SK-N-SH treated with all-trans-retinoic acid at 6 μM for 48 hours (cell line): Measurements from ENCODE around the gene ACTL8.

Experiments
- ARNTL ChIP-seq: fragments of 450-650 bp; formaldehyde crosslinking; IDR thresholded peaks from 2 replicates; pipeline ENCODE4 v1.5.0; 2020; ENCODE audit warnings: low read depth, mild to moderate bottlenecking, moderate library complexity, borderline replicate concordance
- CSDC2 ChIP-seq: fragments of 250-450 bp; sonication (Bioruptor Pico); IDR thresholded peaks from 2 replicates; pipeline ENCODE4 v1.5.0; 2020; ENCODE audit warnings: mild to moderate bottlenecking, moderate library complexity
- ISL1 ChIP-seq: fragments of 250-450 bp; sonication (Bioruptor Pico); IDR thresholded peaks from 2 replicates; pipeline ENCODE4 v2.1.2; 2022; ENCODE audit warnings: mild to moderate bottlenecking, moderate library complexity
- ZFP3 ChIP-seq: fragments of 250-450 bp; sonication (Bioruptor Pico); IDR thresholded peaks from 2 replicates; pipeline ENCODE4 v1.5.0; 2020; ENCODE audit warnings: mild to moderate bottlenecking, moderate library complexity
- TF ChIP-seq, protein P1 (sequence below): fragments of 250-450 bp; sonication (Bioruptor Pico); IDR thresholded peaks from 2 replicates; pipeline ENCODE4 v1.8.0; 2020; ENCODE audit warnings: mild to moderate bottlenecking, moderate library complexity, borderline replicate concordance

DNA sequence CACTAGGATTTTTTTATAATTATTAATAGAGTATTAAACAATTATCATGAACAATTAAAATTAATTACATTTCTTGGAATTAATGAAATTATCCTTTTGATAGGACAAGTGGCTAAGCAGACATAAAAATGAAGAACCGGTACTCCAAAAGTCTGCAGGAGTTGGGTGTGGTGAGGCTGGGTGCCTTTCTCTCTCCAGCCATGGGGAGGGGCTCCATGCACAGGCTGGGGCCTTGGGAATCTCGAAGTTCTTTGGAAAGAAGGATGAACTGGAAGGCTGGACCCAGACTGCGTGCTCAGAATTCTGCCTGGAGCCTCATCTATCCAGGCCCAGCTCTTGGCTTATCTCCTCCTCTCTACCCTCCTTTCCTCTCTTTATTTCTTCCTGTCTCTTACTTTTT is 94.1 kb downstream of the ACTL8 start:
- TF ChIP-seq, protein P1, sequence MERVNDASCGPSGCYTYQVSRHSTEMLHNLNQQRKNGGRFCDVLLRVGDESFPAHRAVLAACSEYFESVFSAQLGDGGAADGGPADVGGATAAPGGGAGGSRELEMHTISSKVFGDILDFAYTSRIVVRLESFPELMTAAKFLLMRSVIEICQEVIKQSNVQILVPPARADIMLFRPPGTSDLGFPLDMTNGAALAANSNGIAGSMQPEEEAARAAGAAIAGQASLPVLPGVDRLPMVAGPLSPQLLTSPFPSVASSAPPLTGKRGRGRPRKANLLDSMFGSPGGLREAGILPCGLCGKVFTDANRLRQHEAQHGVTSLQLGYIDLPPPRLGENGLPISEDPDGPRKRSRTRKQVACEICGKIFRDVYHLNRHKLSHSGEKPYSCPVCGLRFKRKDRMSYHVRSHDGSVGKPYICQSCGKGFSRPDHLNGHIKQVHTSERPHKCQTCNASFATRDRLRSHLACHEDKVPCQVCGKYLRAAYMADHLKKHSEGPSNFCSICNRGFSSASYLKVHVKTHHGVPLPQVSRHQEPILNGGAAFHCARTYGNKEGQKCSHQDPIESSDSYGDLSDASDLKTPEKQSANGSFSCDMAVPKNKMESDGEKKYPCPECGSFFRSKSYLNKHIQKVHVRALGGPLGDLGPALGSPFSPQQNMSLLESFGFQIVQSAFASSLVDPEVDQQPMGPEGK (CRISPR knock-in tag): no peak
- no peak for TF ChIP-seq ISL1 (CRISPR knock-in tag)
- TF ChIP-seq ZFP3: no peak
- no peak for TF ChIP-seq CSDC2 (CRISPR knock-in tag)
- no peak for TF ChIP-seq ARNTL
